Trophoblast cell (in vitro differentiated cells and primary cell): ENCODE measurements around the gene MYH14.
"Not testable (repeated sequence)": the region's sequence is repeated elsewhere in the genome, so short reads cannot be mapped to it uniquely, and the experiment has no call there.

Experiments
- DNase-seq, 2 donors: peaks; one replicate each; pipeline ENCODE4 v3.0.0-alpha.2; 2016
- H2AFZ ChIP-seq: 2 replicates; pipeline ENCODE4 v1.6.1; 2013; ENCODE audit warnings: low read length, moderate library complexity, mild to moderate bottlenecking; ENCODE audit not compliant: insufficient read depth, poor library complexity
- H2AK5ac ChIP-seq: 2 replicates; pipeline ENCODE4 v1.6.1; 2013; ENCODE audit warnings: mild to moderate bottlenecking, low read length
- H2BK120ac ChIP-seq: 2 replicates; pipeline ENCODE4 v1.6.1; 2013; ENCODE audit warnings: low read length, mild to moderate bottlenecking, moderate library complexity; ENCODE audit not compliant: insufficient read depth, poor library complexity
- H2BK12ac ChIP-seq: 2 replicates; pipeline ENCODE4 v1.6.1; 2013; ENCODE audit warnings: mild to moderate bottlenecking, low read length, moderate library complexity
- H2BK5ac ChIP-seq: 2 replicates; pipeline ENCODE4 v1.6.1; 2013; ENCODE audit warnings: low read length, low read depth, moderate library complexity, mild to moderate bottlenecking; ENCODE audit not compliant: poor library complexity
- H3K14ac ChIP-seq: 2 replicates; pipeline ENCODE4 v1.6.1; 2013; ENCODE audit warnings: mild to moderate bottlenecking, low read length
- H3K18ac ChIP-seq: 2 replicates; pipeline ENCODE4 v1.6.1; 2013; ENCODE audit warnings: mild to moderate bottlenecking, low read length
- H3K23ac ChIP-seq: 2 replicates; pipeline ENCODE4 v1.6.1; 2013; ENCODE audit warnings: low read length
- H3K27ac ChIP-seq: 2 replicates; pipeline ENCODE4 v1.5.1; 2013; ENCODE audit warnings: low read depth, mild to moderate bottlenecking, inconsistent platforms, low read length, moderate library complexity
- H3K27me3 ChIP-seq: 2 replicates; pipeline ENCODE4 v1.6.1; 2013; ENCODE audit warnings: inconsistent platforms, mild to moderate bottlenecking, low read length, moderate library complexity; ENCODE audit not compliant: insufficient read depth
- H3K36me3 ChIP-seq, 2 experiments: 1 replicate in 1 of 2; 2 replicates in 1 of 2; pipeline ENCODE4 v1.6.1; 2013; ENCODE audit warnings: low read length in 2 of 2, mild to moderate bottlenecking in 2 of 2, moderate library complexity in 1 of 2; ENCODE audit not compliant: insufficient read depth in 2 of 2, control insufficient read depth in 1 of 2
- H3K4ac ChIP-seq: 2 replicates; pipeline ENCODE4 v1.6.1; 2013; ENCODE audit warnings: low read depth, mild to moderate bottlenecking, low read length, moderate library complexity
- H3K4me1 ChIP-seq, 2 experiments: 1 replicate in 1 of 2; 2 replicates in 1 of 2; pipeline ENCODE4 v1.6.1; 2013; ENCODE audit warnings: low read length in 2 of 2, mild to moderate bottlenecking in 2 of 2, moderate library complexity in 1 of 2; ENCODE audit not compliant: insufficient read depth in 2 of 2, control insufficient read depth in 1 of 2
- H3K4me2 ChIP-seq: 2 replicates; pipeline ENCODE4 v1.6.1; 2013; ENCODE audit warnings: inconsistent platforms, mild to moderate bottlenecking, low read length, moderate library complexity
- H3K4me3 ChIP-seq: 2 replicates; pipeline ENCODE4 v1.5.1; 2013; ENCODE audit warnings: mild to moderate bottlenecking, low read depth, low read length, inconsistent platforms
- H3K79me1 ChIP-seq: one replicate; pipeline ENCODE4 v1.6.1; 2013; ENCODE audit warnings: low read length
- H3K79me2 ChIP-seq: 2 replicates; pipeline ENCODE4 v1.6.1; 2013; ENCODE audit warnings: low read length, mild to moderate bottlenecking; ENCODE audit not compliant: control insufficient read depth, insufficient read depth, poor library complexity
- H3K9ac ChIP-seq: 2 replicates; pipeline ENCODE4 v1.6.1; 2013; ENCODE audit warnings: mild to moderate bottlenecking, low read length
- H3K9me3 ChIP-seq: 2 replicates; pipeline ENCODE4 v1.6.1; 2013; ENCODE audit warnings: low read depth, mild to moderate bottlenecking, control low read depth, inconsistent platforms, low read length; ENCODE audit not compliant: insufficient read depth
- H4K12ac ChIP-seq: 2 replicates; pipeline ENCODE4 v1.6.1; 2013; ENCODE audit warnings: low read depth, mild to moderate bottlenecking, low read length, moderate library complexity
- H4K8ac ChIP-seq: 2 replicates; pipeline ENCODE4 v1.6.1; 2013; ENCODE audit warnings: low read depth, mild to moderate bottlenecking, low read length, moderate library complexity
- H4K91ac ChIP-seq: one replicate; pipeline ENCODE4 v1.6.1; 2013; ENCODE audit warnings: low read depth, mild to moderate bottlenecking, low read length, moderate library complexity
- WGBS: extraction: QIAGEN DNeasy Blood & Tissue Kit; methylation state at CpG from one replicate; pipeline ENCODE4 v1.1.7; 2013; ENCODE audit warnings: missing lambda C conversion rate; ENCODE audit not compliant: insufficient read length, insufficient coverage; ENCODE audit errors: extremely low coverage; 5-methylcytosine and 5-hydroxymethylcytosine counted together

The MYH14 gene

DNA sequence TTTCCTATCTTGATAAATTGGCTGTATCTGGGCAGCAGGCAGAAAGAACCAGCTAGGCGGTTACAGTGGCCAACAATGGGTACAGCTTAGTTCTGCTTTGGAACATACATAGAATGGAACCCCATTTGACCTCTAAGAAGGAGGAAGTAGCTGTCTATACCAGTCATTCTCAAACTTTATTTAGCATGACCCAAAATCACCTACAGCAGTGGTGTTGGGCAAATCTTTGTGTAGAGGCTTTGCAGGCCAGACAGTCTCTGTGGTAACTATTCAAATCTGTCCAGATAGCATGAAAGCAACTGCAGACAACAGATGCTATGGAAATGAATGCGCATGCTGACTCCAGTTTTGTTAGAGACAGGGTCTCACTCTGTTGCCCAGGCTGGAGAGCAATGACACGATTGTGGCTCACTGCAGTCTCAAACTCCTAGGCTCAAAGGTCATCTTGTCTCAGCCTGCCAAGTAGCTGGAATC, 137.7 kb downstream of the MYH14 start:
- no peak overlapping the region for H3K18ac ChIP-seq
- H3K4me1 ChIP-seq: no peaks in the 10 kb centered on the region
- peaks cover 17 to 30% of the 10 kb centered on the region in 2 experiments for H3K36me3 ChIP-seq
- DNase-seq: no peak
- no peak overlapping the region for H4K91ac ChIP-seq
- H3K4ac ChIP-seq: no peak overlapping the region
- no peak overlapping the region for H2BK120ac ChIP-seq
- no peaks in the 10 kb centered on the region for H3K27me3 ChIP-seq
- H3K79me2 ChIP-seq: no peaks in the 10 kb centered on the region
- H3K4me2 ChIP-seq: no peak overlapping the region
- H3K79me1 ChIP-seq: no peaks in the 10 kb centered on the region
- no peak overlapping the region for H3K14ac ChIP-seq
- no peak overlapping the region for H4K12ac ChIP-seq
- no CpG with 5 or more reads among the region's 3 CpGs for WGBS
- H2AFZ ChIP-seq: no peak overlapping the region
- H3K9ac ChIP-seq: no peak overlapping the region
- H4K8ac ChIP-seq: no peak overlapping the region
- no peak overlapping the region for H2BK5ac ChIP-seq
- H2BK12ac ChIP-seq: no peak overlapping the region
- H3K9me3 ChIP-seq: peaks cover 11% of the 10 kb centered on the region
- H2AK5ac ChIP-seq: no peak overlapping the region
- no peak overlapping the region for H3K27ac ChIP-seq
- H3K23ac ChIP-seq: no peak overlapping the region
- H3K4me3 ChIP-seq: no peak overlapping the region

DNA sequence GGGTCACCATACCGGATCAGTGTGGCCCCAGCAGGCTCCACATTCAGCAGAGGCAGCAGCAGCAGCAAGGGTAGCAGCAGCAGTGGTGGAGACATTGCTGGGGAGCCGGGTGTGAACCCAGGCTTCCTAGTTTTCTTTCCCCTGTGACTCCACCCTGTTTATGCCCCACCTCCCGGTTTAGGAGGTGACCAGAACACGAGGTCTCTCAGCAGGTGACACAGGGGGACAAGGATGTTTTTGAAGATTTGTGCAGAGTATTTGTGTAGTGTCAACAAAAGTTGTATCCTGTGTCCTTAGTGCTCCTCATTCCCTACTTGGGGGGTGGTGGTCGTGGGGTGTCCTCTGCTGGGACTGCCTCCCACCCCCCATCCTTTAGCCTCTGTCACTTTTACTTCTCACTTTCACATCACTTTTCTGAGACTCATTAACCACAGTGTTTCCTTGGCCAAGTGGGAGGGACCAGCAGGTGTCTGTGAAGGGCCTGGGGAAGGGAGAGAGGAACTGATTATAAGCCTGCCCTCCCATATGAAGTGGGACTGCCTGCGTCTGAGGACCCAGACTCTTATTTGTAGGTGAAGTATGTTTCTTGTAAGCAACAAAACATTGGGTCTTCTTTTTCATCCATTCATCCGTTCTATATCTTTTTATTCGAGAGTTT, 141.4 kb downstream of the MYH14 start:
- H4K8ac ChIP-seq: no peak overlapping the region
- no peak overlapping the region for H2BK5ac ChIP-seq
- peaks cover 7% of the 10 kb centered on the region for H3K9me3 ChIP-seq
- H3K4ac ChIP-seq: no peak overlapping the region
- H3K18ac ChIP-seq: no peak overlapping the region
- no peak overlapping the region for H2AK5ac ChIP-seq
- no peak overlapping the region for H3K27ac ChIP-seq
- H3K14ac ChIP-seq: no peak overlapping the region
- H3K4me2 ChIP-seq: no peak overlapping the region
- H4K91ac ChIP-seq: no peak overlapping the region
- DNase-seq: no peak
- no peak overlapping the region for H3K9ac ChIP-seq
- no peak overlapping the region for H4K12ac ChIP-seq
- no CpG with 5 or more reads among the region's 8 CpGs for WGBS
- H2BK12ac ChIP-seq: no peak overlapping the region
- H2AFZ ChIP-seq: no peak overlapping the region
- H3K4me1 ChIP-seq: peaks cover 11 to 14% of the 10 kb centered on the region in 2 experiments
- H3K79me2 ChIP-seq: no peaks in the 10 kb centered on the region
- no peak overlapping the region for H3K23ac ChIP-seq
- no peak overlapping the region for H3K4me3 ChIP-seq
- peaks cover 12 to 19% of the 10 kb centered on the region in 2 experiments for H3K36me3 ChIP-seq
- no peaks in the 10 kb centered on the region for H3K27me3 ChIP-seq
- H2BK120ac ChIP-seq: peak overlapping the region; percentile 46
- H3K79me1 ChIP-seq: peaks cover 5% of the 10 kb centered on the region

DNA sequence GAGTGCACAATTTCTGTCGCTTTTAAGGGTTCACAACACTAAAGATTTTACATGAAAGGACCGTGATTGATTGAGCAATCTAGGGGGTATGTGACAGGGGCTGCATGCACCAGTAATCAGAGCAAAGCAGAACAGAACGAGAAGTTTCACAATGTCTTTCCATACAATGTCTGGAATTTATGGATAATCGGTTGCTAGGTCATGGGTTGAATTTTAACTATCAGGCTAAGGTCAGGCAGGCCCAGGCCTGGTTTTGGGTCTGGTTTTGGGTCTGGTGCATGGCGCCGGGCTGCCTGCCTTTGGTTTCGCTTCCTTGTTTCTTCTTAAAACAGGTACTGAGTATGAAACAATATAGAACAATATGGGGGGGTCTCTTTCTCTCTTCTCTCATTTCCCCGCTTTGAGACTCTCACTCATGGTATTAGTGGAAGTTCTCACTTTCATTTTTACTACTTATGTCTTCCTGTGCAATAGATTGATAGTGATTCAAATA, 143.7 kb downstream of the MYH14 start:
- not testable (repeated sequence) for H2BK12ac ChIP-seq

DNA sequence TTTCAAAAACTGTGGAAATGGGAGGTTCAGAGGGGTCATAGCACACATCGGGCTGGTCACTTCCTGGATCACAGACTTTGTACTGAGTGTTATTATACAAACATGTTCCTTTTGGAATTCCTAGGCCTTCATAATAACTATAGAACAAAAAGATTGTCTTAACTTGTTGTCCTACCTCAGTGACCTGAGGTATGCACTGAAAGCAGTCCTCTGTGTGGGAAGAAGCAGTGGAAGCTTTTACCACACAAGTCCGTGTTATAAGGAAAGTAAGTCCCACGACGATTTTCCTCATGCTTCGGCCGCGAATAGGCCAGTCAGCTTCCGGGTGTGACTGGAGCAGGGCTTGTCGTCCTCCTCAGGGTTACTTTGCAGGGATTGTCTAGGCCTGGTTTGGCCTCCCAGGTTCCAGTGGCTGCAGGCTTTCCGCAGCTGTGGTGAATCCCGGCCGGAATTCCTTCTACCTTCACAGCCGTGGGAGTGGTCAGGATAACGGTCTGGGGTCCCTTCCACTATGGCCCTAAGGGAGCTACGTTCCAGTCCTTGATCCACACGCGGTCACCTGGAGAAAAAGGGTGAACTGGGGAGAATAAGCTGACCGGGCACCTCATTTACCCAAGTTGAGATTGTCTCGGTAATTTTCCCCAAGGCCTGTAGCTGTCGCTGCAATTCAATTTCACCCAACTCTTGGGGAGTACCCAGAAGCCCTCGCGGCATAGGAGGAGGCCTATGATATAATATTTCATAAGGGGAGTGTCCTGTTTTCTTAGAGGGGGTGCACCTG, 146.0 kb downstream of the MYH14 start:
- Histone ChIP-seq H4K91ac (peak overlapping the region; percentile 79), H2BK120ac (peak overlapping the region; percentile 74), H4K12ac (no peak overlapping the region), H3K36me3 (peaks cover 7% of the 10 kb centered on the region in 2 experiments), H3K79me1 (peaks cover 10% of the 10 kb centered on the region), H3K9me3 (peaks cover 7% of the 10 kb centered on the region), H3K79me2 (no peaks in the 10 kb centered on the region), H3K23ac (no peak overlapping the region), H3K4me2 (no peak overlapping the region), H2BK5ac (peak overlapping the region; percentile 45), H2AK5ac (peak overlapping the region; percentile 71), H3K4me1 (peaks cover 14 to 16% of the 10 kb centered on the region in 2 experiments), H3K27ac (peak overlapping the region; percentile 59), H3K9ac (no peak overlapping the region), H2AFZ (no peak overlapping the region), H3K14ac (peak overlapping the region; percentile 83), H3K4me3 (no peak overlapping the region), H3K18ac (peak overlapping the region; percentile 60), H4K8ac (peak overlapping the region; percentile 14), H2BK12ac (peak overlapping the region; percentile 42), H3K27me3 (no peaks in the 10 kb centered on the region), H3K4ac (no peak overlapping the region)
- no peak for DNase-seq
- WGBS: no CpG with 5 or more reads among the region's 22 CpGs

More for the DNA sequence above, 143.7 kb downstream of the MYH14 start:
- H2BK5ac ChIP-seq, H3K23ac ChIP-seq, H3K4ac ChIP-seq, H3K27me3 ChIP-seq, H3K79me2 ChIP-seq, H4K91ac ChIP-seq, H3K18ac ChIP-seq, DNase-seq, H3K79me1 ChIP-seq, H2BK120ac ChIP-seq, H3K4me3 ChIP-seq, H4K8ac ChIP-seq, H2AK5ac ChIP-seq, H3K9me3 ChIP-seq, H2AFZ ChIP-seq, H4K12ac ChIP-seq, H3K9ac ChIP-seq, H3K14ac ChIP-seq: not testable (repeated sequence)
- Histone ChIP-seq H3K27ac (peak overlapping the region; percentile 59), H3K4me2 (peak overlapping the region; percentile 45), H3K4me1 (peaks cover 14 to 16% of the 10 kb centered on the region in 2 experiments), H3K36me3 (peaks cover 12 to 14% of the 10 kb centered on the region in 2 experiments)
- WGBS: no CpG with 5 or more reads among the region's 8 CpGs
